Mesenteric fat pad (tissue), 1 donor: ENCODE measurements around the gene DGCR8. TPM values are rescaled to one million over a fixed set of nuclear protein-coding genes. Genes with fewer than 3 reads are reported as not detected.
A peak's percentile ranks its signal among the peaks of the same experiment; 100 is the strongest.

Source experiments
- DNase-seq: peaks from one replicate; pipeline ENCODE4 v3.0.0-alpha.2; 2020; ENCODE audit warnings: low spot score
- total RNA-seq: library from RNA; stranded (reverse); fragmentation: NEBNext Ultra II Directional; extraction: Animal tissue kit (Norgen Biotek cat#: 25700); gene quantifications from one replicate; pipeline ENCODE4 v1.2.1, GENCODE V29; 2021
- donor health status: DM: yes; HTN: yes; CAD: no.

The DGCR8 gene
- total RNA-seq, 1 donor from 2014 or later: 29.7 TPM

DNA sequence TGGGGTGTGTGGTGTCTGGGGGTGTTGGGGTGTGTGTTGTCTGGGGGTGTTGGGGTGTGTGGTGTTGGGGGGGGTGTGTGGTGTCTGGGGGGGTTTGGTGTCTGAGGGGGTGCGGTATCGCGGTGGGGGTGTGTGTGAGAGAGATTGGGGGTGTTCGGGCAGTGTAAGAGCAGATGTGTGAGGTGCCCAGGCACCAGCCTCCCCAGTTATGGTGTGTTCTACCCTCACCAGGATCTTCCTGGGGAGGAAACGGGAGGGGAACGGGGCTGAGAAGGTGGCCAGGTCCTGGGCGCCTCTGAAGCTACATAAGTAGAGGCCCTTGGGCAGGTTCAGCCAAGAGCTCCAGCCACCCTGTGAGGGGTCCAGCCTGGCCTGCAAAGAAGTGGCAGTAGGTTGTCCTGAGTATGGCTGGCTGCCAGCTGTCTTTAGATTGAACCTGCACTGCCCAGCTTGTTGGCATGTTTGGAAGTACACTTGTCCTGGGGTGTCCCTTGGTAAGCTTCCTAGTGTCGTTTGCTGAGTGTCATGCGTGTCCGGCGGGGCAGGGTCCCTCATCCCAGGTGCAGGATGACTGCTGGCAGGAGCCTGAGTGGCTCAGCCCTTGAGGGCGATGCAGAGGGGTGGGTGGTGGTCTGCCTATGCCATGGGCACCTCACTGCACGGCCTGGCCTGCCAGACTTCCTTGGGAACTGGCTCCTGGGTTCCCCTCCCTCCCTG, 43.5 kb downstream of the DGCR8 start:
- no peak for DNase-seq

DNA sequence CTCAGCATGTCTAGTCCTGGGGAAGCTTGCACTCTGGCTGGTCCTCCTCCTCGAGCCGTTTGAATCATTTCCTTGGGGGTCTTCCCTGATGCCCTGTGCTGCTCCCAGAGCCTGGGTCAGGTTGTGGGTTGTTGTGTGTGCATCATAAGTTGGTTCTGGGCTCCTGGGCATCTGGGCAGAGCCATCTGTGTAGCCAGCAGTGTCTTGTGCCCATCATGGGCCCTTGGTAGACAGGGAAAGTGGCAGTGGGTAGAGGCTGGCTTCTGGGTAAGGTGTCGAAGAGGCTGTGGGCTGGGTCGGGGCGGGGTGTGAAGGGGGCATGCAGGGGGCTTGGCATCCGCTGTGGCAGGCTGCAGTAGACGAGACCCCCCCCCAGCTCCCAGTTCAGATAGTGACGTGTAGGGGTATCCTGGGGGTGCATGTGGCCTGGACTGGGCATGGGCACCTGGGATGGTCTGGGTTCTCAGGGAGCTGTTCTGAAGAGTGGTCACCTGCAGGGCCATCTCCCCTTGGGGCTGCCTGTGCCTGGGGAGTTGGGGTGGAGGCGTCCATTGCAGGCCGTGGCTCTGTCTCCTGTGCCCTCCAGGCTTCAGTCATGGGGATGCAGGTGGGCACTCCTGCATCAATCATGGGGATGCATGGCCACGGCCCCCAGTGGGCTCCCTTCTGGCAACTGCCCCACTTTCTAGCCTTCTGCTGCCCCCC, 44.2 kb downstream of the DGCR8 start:
- no peak for DNase-seq

DNA sequence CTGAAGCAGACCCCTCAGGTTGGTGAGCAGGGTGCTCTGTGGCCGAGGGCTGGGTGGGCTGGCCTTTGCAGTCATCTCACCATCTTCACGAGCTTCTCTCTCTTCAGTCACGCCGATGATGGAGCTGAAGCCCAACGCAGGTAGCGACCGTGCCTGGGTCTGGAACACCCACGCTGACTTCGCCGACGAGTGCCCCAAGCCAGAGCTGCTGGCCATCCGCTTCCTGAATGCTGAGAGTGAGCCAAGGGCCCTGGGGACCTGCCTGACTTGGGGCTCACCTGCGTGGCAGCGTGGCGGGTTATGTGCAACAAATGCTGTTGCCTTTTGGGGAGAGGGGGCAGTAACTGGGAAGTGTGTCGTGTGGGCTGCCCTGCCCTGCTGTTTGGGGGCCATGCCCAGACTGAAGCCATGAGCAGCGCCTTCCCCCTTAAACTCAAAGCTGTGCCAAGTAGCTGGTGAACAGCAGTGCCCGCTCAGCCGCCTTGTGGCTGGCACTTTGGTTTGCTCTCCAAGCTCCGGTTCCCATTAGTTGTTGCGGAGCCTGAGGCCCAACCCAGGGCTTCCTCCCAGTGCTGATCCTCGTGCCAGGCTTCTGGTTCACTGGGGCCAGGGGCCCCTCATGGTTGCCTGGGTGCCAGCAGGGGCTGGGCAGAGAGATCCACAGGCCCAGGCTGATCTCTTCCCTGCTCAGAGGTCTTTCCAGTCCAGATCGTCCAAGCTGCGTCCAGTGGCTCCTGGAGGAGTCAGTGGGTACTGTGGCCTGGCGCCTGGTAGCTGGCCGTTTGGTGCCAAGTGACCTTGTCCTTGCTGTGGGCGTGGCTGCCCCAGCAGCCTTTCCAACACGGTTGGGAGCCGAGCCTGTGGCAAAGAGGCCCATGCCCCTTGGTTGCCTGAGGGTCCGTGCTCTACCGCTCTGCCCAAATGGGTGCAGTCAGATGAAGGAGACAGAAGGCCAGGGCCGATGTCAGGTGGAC, 45.4 kb downstream of the DGCR8 start:
- DNase-seq: no peak

GRCh38 chr22:20126284-20127029, 46.4 kb downstream of the DGCR8 start:
- DNase-seq: no peak

DNA sequence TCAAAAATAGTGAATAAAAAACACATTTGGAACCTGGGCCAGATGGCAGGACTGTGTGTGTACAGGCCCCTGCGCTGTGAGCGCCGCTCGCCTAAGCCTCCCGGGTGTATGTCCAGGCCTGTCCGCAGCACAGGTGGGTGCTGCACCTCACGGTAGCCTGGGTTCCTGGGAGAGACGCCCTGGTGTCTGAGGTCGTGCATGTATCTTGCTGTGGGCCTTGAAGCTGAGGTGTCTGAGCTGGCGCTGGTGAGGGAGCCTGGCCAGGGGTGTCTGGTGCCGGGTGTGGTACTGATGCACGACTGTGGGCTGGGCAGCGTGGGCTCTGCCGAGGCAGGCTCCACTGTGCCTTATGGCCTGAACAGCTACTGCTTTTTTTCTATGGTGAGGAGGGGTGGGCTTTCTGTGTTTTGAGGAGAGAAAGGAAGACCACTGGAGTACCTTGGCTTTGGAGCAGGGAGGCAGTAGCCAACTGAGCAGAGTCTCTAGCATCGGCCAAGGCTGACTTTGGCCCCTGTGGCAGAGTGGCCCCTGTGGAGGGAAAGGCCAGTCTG, 47.4 kb downstream of the DGCR8 start:
- no peak for DNase-seq

GRCh38 chr22:20127869-20128618, 48.0 kb downstream of the DGCR8 start:
- DNase-seq: no peak

DNA sequence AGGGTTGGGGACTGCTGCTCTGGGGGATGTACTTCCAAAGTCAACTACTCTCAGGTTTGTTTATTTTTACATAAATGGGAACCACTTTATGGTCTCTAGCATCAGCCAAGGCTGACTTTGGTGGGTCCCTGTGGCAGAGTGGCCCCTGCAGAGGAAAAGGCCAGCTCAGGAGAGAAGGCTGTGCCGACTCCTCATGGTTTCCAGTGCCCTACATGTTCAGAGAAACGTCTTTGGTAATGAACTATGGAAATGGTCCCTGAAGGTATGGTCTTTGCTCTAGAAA, 48.5 kb downstream of the DGCR8 start:
- DNase-seq: no peak

- DNase-seq: no peak
These were observed 49.1 kb downstream of the DGCR8 start for GRCh38 chr22:20128902-20129746.

DNA sequence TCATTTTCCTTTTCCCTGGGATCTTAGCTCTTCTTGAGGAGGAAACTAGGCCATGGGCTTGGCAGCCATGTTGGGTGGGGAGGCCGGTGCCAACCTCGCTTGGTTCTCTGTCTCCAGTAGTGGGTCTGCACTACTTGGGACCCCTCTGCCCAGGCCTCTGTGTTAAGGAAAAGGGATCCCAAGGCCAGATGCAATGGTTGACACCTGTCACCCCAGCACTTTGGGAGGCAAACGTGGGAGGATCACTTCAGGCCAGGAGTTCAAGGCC, 49.6 kb downstream of the DGCR8 start:
- no peak for DNase-seq

DNA sequence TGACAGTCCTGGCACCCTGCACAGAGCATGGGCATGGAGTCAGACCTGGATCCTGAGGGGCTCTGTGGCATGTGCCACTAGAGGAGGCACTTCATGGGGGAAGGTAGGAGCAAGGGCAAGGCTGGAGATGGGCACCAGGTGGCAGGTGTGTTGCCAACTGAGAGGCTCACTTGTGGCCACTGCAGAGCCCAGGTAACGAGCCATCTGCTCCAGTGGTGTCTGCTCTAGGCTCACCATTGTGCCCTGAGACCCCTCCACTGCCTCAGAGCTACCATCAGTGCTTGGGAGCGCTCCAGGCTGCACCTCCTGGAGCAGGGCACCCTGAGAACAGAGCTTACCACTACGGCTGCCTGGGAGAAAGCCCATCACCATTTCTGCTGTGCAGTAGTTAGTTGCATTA, 50.3 kb downstream of the DGCR8 start:
- DNase-seq: no peak

DNA sequence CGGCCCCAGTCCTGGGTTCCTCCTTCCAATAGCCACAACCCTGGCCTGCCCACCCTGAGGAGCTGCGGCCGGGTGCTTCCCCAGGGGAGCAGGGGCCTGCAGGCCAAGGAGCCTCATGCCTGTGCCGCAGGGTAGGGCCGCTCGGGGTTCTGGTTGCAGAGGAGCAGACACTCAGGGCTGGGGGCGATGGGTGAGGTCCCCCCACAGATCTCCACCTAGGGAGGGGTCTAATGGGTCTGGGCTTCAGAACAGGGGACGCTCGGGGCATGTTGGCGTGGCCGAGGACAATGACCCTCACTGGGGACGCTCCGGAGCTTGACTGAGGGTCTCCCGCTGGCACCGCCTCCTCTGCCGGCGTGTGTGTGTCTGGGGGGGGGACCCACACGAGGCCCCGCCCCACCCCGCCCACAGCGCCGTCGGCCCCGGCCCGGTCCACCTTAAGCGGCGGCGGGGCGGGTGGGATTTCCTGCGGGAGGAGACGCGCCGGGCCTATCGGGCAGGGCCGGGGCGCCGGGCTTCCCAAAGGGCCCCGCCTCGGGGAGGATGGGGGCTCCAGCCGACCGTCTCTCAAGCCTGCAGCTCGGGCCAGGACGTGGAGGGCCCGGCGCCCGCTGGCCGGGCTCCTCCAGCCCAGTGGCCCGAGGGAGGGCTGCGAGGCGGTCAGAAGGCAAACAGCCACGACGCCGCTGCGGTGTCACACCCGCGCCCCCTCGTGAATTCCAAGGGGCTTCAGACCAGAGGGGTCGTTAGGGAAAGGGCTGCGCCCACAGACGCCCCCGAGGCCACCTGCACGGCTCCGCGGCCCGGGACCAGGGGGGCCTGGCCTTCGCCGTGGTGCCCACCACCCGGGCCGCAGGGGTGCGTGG, 50.9 kb downstream of the DGCR8 start:
- peak; percentile 93 for DNase-seq

DNA sequence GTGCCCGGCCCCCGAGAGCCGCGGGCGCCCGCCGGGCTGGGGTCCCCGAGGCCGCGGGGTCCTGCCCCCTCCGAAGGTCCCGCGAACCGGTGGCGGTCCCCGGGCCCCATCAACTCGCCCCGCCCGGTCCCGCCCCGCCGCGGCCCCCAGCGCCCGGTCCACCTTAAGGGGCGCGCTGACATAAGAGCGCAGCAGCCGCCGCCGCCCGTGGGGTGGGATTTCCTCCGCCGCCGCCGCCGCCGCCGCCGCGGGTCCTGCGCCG, 51.5 kb downstream of the DGCR8 start, which contains the start of gene ZDHHC8:
Gene ZDHHC8 (plus strand): TSS at position 208 of the 262 bp plus-strand sequence. CDS start 144 bp downstream, outside the sequence.
- DNase-seq: no peak

- no peak for DNase-seq
These were observed 52.0 kb downstream of the DGCR8 start for GRCh38 chr22:20131859-20132685.

DNA sequence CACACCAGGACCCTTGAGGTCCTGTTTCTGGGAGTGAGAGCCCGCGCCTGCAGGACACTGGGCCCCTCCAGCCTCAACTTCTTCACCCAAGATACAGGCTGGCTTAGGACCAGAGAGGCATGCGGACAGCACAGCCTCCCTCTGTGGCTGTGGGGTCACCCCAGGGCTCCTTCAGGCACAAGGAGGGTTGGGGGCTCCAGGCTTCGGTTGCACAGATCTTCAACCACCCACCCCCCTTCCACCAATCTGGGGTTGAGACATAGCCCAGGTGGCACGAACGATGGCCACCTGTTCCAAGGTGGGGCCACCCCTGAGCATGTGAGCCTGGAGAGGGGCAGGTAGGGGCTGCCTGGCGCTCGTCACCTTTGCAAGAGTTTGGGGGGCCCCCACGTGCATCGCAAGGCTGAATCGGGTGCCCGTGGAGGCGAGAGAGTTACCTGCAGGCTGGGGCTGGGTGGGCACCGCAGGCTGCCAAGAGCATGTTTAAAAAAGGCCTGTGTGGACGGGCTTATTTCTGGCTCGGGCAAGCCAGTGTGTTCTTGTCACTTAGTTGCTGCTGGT, 52.7 kb downstream of the DGCR8 start:
- no peak for DNase-seq

DNA sequence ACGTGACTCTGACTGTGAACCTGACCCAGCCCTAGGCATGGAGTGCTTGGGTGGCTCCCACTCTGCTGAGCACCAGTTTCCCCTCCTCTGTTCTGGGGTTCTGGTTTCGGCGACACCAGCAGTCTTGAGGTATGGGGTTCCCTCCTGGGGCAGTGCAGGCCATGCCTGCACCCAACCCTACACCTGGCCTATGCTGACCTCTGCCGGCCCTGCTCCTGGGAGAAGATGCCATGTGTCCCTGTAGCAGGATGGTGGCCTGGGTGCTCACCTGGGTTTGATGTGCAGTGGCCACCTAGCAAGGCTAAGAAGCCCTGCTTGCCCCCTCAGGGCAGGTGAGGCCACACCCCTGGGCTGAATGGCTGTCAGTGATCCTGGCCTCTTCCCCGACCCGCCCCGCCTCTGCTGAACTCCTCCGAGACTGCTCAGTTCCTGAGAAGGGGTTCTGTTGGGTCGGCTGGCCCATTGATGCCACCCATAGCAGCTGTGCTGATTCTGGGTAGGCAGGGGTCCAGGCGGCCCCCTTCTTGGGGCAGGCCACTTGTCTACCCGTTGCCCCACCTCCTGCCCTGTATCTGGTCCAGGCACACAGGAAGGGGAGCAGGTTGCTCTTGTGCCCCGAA, 54.0 kb downstream of the DGCR8 start:
- DNase-seq: no peak

GRCh38 chr22:20135265-20135664, 55.2 kb downstream of the DGCR8 start:
- no peak for DNase-seq
